GM21737 (cell line): Measurements from ENCODE around the gene SAYSD1.

ENCODE experiments used
- ATAC-seq: cut with Tn5 transposase; IDR thresholded peaks from one replicate; pipeline ENCODE4 v1.9.1; 2021; ENCODE audit warnings: mild to moderate bottlenecking, moderate library complexity; ENCODE audit not compliant: unreplicated experiment

SAYSD1 gene

GRCh38 chr6:39059496-39060310 is 55.3 kb downstream of the SAYSD1 start:
- no peak for ATAC-seq

GRCh38 chr6:39058471-39059147 is 56.4 kb downstream of the SAYSD1 start:
- no peak for ATAC-seq

- ATAC-seq, result no peak
These were observed 57.5 kb downstream of the SAYSD1 start for GRCh38 chr6:39057251-39058155.

- ATAC-seq, result no peak
These were observed 58.3 kb downstream of the SAYSD1 start for GRCh38 chr6:39056681-39057080.

- ATAC-seq, result no peak
These were observed 58.8 kb downstream of the SAYSD1 start for GRCh38 chr6:39056191-39056590.

GRCh38 chr6:39055661-39056060 is 59.3 kb downstream of the SAYSD1 start:
- ATAC-seq, result no peak

- no peak for ATAC-seq
These were observed 60.3 kb downstream of the SAYSD1 start for GRCh38 chr6:39054577-39055142.
